WI38 (cell line): ENCODE measurements around the gene KAT2B.
"Not testable (repeated sequence)": the region's sequence is repeated elsewhere in the genome, so short reads cannot be mapped to it uniquely, and the experiment has no call there.

Experiments
- H3K4me3 ChIP-seq: 2 replicates; pipeline ENCODE4 v1.5.1; 2011; ENCODE audit warnings: low read depth, mild to moderate bottlenecking, control low read depth, low read length
- CTCF ChIP-seq: IDR thresholded peaks from 2 replicates; pipeline ENCODE4 v1.5.1; 2012; ENCODE audit warnings: low read depth, mild to moderate bottlenecking, control low read depth, low read length

The KAT2B gene

GRCh38 chr3:20042331-20042730, 2.1 kb downstream of the KAT2B start:
- H3K4me3 ChIP-seq, result no peak overlapping the region
- TF ChIP-seq CTCF, result no peak

- no peak for TF ChIP-seq CTCF
- no peak overlapping the region for H3K4me3 ChIP-seq
These were observed 3.1 kb downstream of the KAT2B start for GRCh38 chr3:20043396-20043795.

GRCh38 chr3:20043825-20044224, 3.6 kb downstream of the KAT2B start:
- H3K4me3 ChIP-seq, result no peak overlapping the region
- TF ChIP-seq CTCF, result no peak

- H3K4me3 ChIP-seq, result not testable (repeated sequence)
These were observed 4.9 kb downstream of the KAT2B start for GRCh38 chr3:20045141-20045540.

- H3K4me3 ChIP-seq, result no peak overlapping the region
- TF ChIP-seq CTCF, result no peak
These were observed 6.3 kb downstream of the KAT2B start for GRCh38 chr3:20046556-20046955.

- H3K4me3 ChIP-seq, result no peak overlapping the region
- no peak for TF ChIP-seq CTCF
These were observed 7.1 kb downstream of the KAT2B start for GRCh38 chr3:20047341-20047779.

GRCh38 chr3:20047976-20048883, 8.0 kb downstream of the KAT2B start:
- no peak overlapping the region for H3K4me3 ChIP-seq
- TF ChIP-seq CTCF, result no peak
